C4-2B (cell line): Measurements from ENCODE around the gene TMEM236.

ENCODE experiments used
- ZFX ChIP-seq: fragments of 450-650 bp; IDR thresholded peaks from 2 replicates; pipeline ENCODE4 v1.6.1; 2017
- TF ChIP-seq, protein P1 (sequence below): fragments of 450-650 bp; conservative IDR thresholded peaks from 2 replicates; pipeline ENCODE4 v1.5.1; 2017; ENCODE audit warnings: mild to moderate bottlenecking

DNA sequence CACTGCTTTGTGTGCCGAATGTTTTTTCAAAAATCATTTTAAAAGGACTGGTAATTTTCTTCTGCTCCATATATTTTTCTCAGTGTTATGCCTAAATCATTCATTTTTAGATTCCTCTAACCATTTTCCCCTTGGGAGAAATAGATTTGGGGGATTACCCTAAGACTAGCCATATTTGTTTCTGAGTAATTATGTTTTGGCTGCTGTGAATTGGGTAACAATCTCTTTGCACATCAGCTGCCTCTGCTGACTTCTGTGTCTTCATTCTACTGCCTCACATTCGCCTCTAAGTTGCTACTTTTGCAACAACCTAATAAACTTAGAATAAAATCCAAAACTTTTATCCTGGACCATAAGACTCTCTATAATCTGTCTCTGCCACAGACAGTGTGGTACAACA lies 38.6 kb downstream of the TMEM236 start:
- TF ChIP-seq, protein P1, sequence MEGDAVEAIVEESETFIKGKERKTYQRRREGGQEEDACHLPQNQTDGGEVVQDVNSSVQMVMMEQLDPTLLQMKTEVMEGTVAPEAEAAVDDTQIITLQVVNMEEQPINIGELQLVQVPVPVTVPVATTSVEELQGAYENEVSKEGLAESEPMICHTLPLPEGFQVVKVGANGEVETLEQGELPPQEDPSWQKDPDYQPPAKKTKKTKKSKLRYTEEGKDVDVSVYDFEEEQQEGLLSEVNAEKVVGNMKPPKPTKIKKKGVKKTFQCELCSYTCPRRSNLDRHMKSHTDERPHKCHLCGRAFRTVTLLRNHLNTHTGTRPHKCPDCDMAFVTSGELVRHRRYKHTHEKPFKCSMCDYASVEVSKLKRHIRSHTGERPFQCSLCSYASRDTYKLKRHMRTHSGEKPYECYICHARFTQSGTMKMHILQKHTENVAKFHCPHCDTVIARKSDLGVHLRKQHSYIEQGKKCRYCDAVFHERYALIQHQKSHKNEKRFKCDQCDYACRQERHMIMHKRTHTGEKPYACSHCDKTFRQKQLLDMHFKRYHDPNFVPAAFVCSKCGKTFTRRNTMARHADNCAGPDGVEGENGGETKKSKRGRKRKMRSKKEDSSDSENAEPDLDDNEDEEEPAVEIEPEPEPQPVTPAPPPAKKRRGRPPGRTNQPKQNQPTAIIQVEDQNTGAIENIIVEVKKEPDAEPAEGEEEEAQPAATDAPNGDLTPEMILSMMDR: no peak
- TF ChIP-seq ZFX: no peak
